Lung (tissue), 12 donors: ENCODE results near the gene PRSS36. TPM values are rescaled to one million over a fixed set of nuclear protein-coding genes. Genes with fewer than 3 reads are reported as not detected.
A peak's percentile ranks its signal among the peaks of the same experiment; 100 is the strongest.

Experiments used
- ATAC-seq: fragments of 200-7000 bp; cut with Tn5 transposase; one replicate; pipeline ENCODE4 v1.9.1; 2020; ENCODE audit warnings: moderate number of reproducible peaks; ENCODE audit not compliant: insufficient read depth, low FRiP score
- DNase-seq, 3 donors: peaks; one replicate each; pipeline ENCODE4 v3.0.0-alpha.2; 2013 to 2017
- H3K27ac ChIP-seq, 2 donors: one replicate each; pipeline ENCODE4 v1.5.1; 2013; ENCODE audit warnings: mild to moderate bottlenecking in 2 of 2, moderate library complexity in 2 of 2, control low read depth in 1 of 2, inconsistent platforms in 1 of 2, low read depth in 1 of 2, low read length in 1 of 2
- H3K27me3 ChIP-seq, 3 donors: one replicate each; pipeline ENCODE4 v1.5.1; 2013; ENCODE audit warnings: low read length in 2 of 3; ENCODE audit not compliant: control insufficient read depth in 3 of 3, insufficient read depth in 3 of 3
- H3K36me3 ChIP-seq, 4 donors: one replicate each; pipeline ENCODE4 v1.5.1; 2013; ENCODE audit warnings: low read length in 4 of 4, mild to moderate bottlenecking in 1 of 4, moderate library complexity in 1 of 4; ENCODE audit not compliant: control insufficient read depth in 4 of 4, insufficient read depth in 4 of 4
- H3K4me1 ChIP-seq, 5 donors: one replicate each; pipeline ENCODE4 v1.5.1; 2013; ENCODE audit warnings: low read length in 5 of 5, mild to moderate bottlenecking in 2 of 5, moderate library complexity in 1 of 5; ENCODE audit not compliant: control insufficient read depth in 5 of 5, insufficient read depth in 5 of 5
- H3K4me3 ChIP-seq: one replicate; pipeline ENCODE4 v1.5.1; 2013; ENCODE audit warnings: mild to moderate bottlenecking, control low read depth, moderate library complexity
- H3K9ac ChIP-seq, 2 donors: one replicate each; pipeline ENCODE4 v1.5.1; 2013; ENCODE audit warnings: low read length in 2 of 2, control low read depth in 1 of 2; ENCODE audit not compliant: insufficient read depth in 1 of 2
- H3K9me3 ChIP-seq, 4 donors: one replicate each; pipeline ENCODE4 v1.5.1; 2013; ENCODE audit warnings: low read length in 3 of 4, mild to moderate bottlenecking in 1 of 4, moderate library complexity in 1 of 4; ENCODE audit not compliant: control insufficient read depth in 4 of 4, insufficient read depth in 3 of 4
- WGBS, 2 donors: extraction: QIAGEN DNeasy Blood & Tissue Kit; methylation state at CpG; one replicate each; pipeline ENCODE4 v1.1.7; 2013; 5-methylcytosine and 5-hydroxymethylcytosine counted together
- polyA plus RNA-seq, 2 donors: library from polyadenylated mRNA; stranded (reverse); fragments of 200-250 nt; gene quantifications; one replicate each; pipeline ENCODE4 v1.2.1, GENCODE V29; 2013
- total RNA-seq, 2 donors: library from RNA; depleted of rRNA in 1 of 2; stranded (reverse); fragments of >200 nt in 1 of 2; gene quantifications; one replicate each; pipeline ENCODE4 v1.2.1, GENCODE V29; 2014 to 2021
- TF ChIP-seq, protein P1 (sequence below): IDR thresholded peaks from 2 replicates; pipeline ENCODE4 v1.5.1; 2012; ENCODE audit warnings: mild to moderate bottlenecking; ENCODE audit errors: control extremely low read depth, extremely low read depth
- donor health status: control.
- donor health status: control.
- donor health status: Bipolar disorder and iron deficiency.
- donor health status: healthy.
- donor health status: DM: yes; HTN: yes; CAD: no.

Gene PRSS36
- total and polyA plus RNA-seq, 4 donors = 0.43 to 4.2 (median 3.1) TPM

DNA sequence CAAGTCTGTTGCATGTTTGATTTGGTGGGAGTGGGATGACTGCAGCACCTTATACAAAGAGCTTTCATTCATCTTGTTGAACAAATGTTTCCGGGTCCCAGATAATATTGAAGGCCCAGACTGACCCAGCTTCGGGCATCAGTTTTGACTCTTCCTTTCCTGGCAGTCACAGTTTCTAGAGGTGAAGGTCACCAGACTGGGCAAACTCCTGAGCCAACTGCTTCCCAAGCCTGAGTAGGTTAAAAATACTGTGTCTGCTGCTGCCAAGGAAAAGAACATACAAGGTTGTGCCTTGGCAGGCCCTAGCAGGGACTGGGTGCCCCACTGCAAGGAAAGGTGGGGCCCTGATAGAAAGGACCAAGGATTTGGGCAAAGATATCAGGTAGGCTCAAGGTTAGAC, 37.2 kb downstream of the PRSS36 start:
- 87 to 89% methylated on average over 2 of the region's 2 CpGs for WGBS, 2 donors
- TF ChIP-seq, protein P1, sequence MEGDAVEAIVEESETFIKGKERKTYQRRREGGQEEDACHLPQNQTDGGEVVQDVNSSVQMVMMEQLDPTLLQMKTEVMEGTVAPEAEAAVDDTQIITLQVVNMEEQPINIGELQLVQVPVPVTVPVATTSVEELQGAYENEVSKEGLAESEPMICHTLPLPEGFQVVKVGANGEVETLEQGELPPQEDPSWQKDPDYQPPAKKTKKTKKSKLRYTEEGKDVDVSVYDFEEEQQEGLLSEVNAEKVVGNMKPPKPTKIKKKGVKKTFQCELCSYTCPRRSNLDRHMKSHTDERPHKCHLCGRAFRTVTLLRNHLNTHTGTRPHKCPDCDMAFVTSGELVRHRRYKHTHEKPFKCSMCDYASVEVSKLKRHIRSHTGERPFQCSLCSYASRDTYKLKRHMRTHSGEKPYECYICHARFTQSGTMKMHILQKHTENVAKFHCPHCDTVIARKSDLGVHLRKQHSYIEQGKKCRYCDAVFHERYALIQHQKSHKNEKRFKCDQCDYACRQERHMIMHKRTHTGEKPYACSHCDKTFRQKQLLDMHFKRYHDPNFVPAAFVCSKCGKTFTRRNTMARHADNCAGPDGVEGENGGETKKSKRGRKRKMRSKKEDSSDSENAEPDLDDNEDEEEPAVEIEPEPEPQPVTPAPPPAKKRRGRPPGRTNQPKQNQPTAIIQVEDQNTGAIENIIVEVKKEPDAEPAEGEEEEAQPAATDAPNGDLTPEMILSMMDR = no peak
- no peak for ATAC-seq
- H3K9me3 ChIP-seq = no peaks in the 10 kb centered on the region
- DNase-seq = no peak
- H3K9ac ChIP-seq = no peak overlapping the region
- no peaks in the 10 kb centered on the region for H3K27me3 ChIP-seq
- H3K36me3 ChIP-seq = peaks cover 0 to 28% (median 7%) of the 10 kb centered on the region in 4 donors
- peak overlapping the region in 1 of 2 donors; percentile 60 for H3K27ac ChIP-seq
- H3K4me1 ChIP-seq = peaks cover 0 to 15% (median 0%) of the 10 kb centered on the region in 5 donors
- no peak overlapping the region for H3K4me3 ChIP-seq

DNA sequence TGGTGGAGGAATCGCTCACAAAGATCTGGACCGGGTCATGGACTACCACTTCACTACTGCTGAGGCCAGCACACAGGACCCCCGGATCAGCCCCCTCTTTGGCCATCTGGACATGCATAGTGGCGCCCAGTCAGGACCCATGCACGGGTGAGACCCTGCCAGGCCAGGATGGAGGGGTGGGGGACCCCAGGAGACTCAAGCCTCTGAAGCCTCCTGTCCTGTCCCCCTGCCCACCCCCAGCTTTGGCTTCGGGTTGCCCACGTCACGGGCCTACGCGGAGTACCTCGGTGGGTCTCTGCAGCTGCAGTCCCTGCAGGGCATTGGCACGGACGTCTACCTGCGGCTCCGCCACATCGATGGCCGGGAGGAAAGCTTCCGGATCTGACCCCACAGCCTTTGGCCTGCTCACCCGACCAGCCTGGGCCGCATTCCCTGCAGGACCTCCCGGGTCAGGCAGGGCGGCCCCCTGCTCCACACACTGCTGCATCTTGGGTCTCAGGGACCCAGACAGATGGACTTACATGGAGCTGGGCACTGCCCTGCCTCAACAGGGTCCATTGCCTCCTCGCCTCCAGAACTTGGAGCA, 37.9 kb downstream of the PRSS36 start:
- ATAC-seq (no peak), DNase-seq (no peak)
- Histone ChIP-seq H3K27me3 (no peaks in the 10 kb centered on the region), H3K36me3 (peaks cover 0 to 28% (median 7%) of the 10 kb centered on the region in 4 donors), H3K4me3 (no peak overlapping the region), H3K27ac (peak overlapping the region in 1 of 2 donors; percentile 60), H3K4me1 (peaks cover 0 to 15% (median 0%) of the 10 kb centered on the region in 5 donors), H3K9ac (no peak overlapping the region), H3K9me3 (no peaks in the 10 kb centered on the region)
- TF ChIP-seq, protein P1 = no peak
- WGBS, 2 donors = 95 to 96% methylated on average over 23 of the region's 23 CpGs

DNA sequence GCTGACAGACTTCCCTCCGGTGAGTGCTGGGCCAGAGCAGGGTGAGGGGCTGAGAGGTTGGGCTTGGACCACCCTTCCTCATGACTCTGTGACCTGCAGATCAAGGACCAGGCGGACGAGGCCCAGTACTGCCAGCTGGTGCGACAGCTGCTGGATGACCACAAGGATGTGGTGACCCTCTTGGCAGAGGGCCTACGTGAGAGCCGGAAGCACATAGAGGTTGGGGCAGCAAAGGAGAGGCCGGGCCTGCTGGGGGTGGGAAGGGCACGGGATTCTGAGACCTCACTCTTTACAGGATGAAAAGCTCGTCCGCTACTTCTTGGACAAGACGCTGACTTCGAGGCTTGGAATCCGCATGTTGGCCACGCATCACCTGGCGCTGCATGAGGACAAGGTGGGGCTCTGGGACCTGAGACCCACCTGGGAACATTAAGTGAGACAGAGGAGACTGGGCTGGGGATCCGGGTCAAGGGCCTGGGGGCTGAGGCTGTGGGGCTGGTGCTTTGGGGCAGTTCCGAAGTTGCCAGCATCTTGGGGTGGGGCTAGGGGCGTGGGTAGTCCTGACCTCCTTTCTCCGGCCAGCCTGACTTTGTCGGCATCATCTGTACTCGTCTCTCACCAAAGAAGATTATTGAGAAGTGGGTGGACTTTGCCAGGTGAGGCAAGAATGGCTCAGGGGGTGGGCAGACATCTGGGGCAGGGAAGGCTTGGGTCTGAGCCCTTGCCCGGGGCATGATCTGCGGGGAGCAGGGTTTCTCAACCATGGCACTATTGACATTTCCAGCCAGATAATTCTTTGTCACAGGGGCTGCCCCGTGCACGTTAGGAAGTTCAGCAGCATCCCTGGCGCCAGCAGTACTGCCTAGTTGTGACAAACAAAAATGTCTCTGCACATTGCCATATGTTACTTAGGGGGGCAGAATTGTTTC, 39.5 kb downstream of the PRSS36 start:
- Histone ChIP-seq H3K9ac (no peak overlapping the region), H3K4me3 (no peak overlapping the region), H3K27me3 (no peaks in the 10 kb centered on the region), H3K27ac (peak overlapping the region in 1 of 2 donors; percentile 32), H3K9me3 (no peaks in the 10 kb centered on the region), H3K4me1 (peaks cover 0 to 15% (median 0%) of the 10 kb centered on the region in 5 donors), H3K36me3 (peaks cover 0 to 28% (median 7%) of the 10 kb centered on the region in 4 donors)
- WGBS, 2 donors = 90 to 92% methylated on average over 26 of the region's 26 CpGs
- ATAC-seq (no peak), DNase-seq (no peak)
- TF ChIP-seq, protein P1 = no peak
